ENCODE data around the gene CINP. TPM values are rescaled to one million over a fixed set of nuclear protein-coding genes. Genes with fewer than 3 reads are reported as not detected.
A peak's percentile ranks its signal among the peaks of the same experiment; 100 is the strongest.

Gene CINP
- polyA plus RNA-seq (2012; ENCODE audit: insufficient read length, low read depth), result 26.0 TPM

- TF ChIP-seq TAF1 (IDR thresholded peaks at IDR 0.05; ENCODE audit: borderline replicate concordance, insufficient read depth, low read length) (peak; percentile 68; the same call in 1 of the 2 replicates), POLR2AphosphoS5 (IDR thresholded peaks at IDR 0.05; ENCODE audit: low read depth, low read length) (peak; percentile 57), REST (IDR thresholded peaks at IDR 0.05; ENCODE audit: insufficient read depth in 1 of 2, low read depth in 2 of 2, low read length in 2 of 2) (no peak), FOXP2 (optimal IDR thresholded peaks at IDR 0.05; ENCODE audit: borderline replicate concordance, extremely low read depth, extremely low read length, insufficient read depth) (peak; percentile 47)
Measured at GRCh38 chr14:102362545-102363181, at the start of gene CINP, which contains the start of gene TECPR2. CINP (minus strand) TSS chr14:102362890; CDS start chr14:102362851, 39 bp downstream. TECPR2 (plus strand) TSS chr14:102362941; CDS start chr14:102376722, 13,781 bp downstream.

GRCh38 chr14:102408724-102409123 lies 46.0 kb upstream of the CINP start:
- TF ChIP-seq REST (IDR thresholded peaks at IDR 0.05; ENCODE audit: insufficient read depth in 1 of 2, low read depth in 2 of 2, low read length in 2 of 2), result no peak

- no peak for TF ChIP-seq FOXP2 (optimal IDR thresholded peaks at IDR 0.05; ENCODE audit: borderline replicate concordance, extremely low read depth, extremely low read length, insufficient read depth)
- TF ChIP-seq SIN3A (IDR thresholded peaks at IDR 0.05; ENCODE audit: borderline replicate concordance, insufficient read depth, low read length), result no peak
- TF ChIP-seq REST (IDR thresholded peaks at IDR 0.05; ENCODE audit: insufficient read depth in 1 of 2, low read depth in 2 of 2, low read length in 2 of 2), result no peak
- no peak for TF ChIP-seq TAF1 (IDR thresholded peaks at IDR 0.05; ENCODE audit: borderline replicate concordance, insufficient read depth, low read length)
- TF ChIP-seq POLR2AphosphoS5 (IDR thresholded peaks at IDR 0.05; ENCODE audit: low read depth, low read length), result no peak
Measured at GRCh38 chr14:102407258-102407657, 44.6 kb upstream of the CINP start.

- TF ChIP-seq REST (IDR thresholded peaks at IDR 0.05; ENCODE audit: insufficient read depth in 1 of 2, low read depth in 2 of 2, low read length in 2 of 2) (no peak), FOXP2 (optimal IDR thresholded peaks at IDR 0.05; ENCODE audit: borderline replicate concordance, extremely low read depth, extremely low read length, insufficient read depth) (no peak), POLR2AphosphoS5 (IDR thresholded peaks at IDR 0.05; ENCODE audit: low read depth, low read length) (no peak), SIN3A (IDR thresholded peaks at IDR 0.05; ENCODE audit: borderline replicate concordance, insufficient read depth, low read length) (no peak), TAF1 (IDR thresholded peaks at IDR 0.05; ENCODE audit: borderline replicate concordance, insufficient read depth, low read length) (no peak)
Measured at GRCh38 chr14:102403028-102403427, 40.3 kb upstream of the CINP start.

- TF ChIP-seq POLR2AphosphoS5 (IDR thresholded peaks at IDR 0.05; ENCODE audit: low read depth, low read length) (no peak), SIN3A (IDR thresholded peaks at IDR 0.05; ENCODE audit: borderline replicate concordance, insufficient read depth, low read length) (no peak)
Measured at GRCh38 chr14:102396521-102396920, 33.8 kb upstream of the CINP start.

Measured in PFSK-1 (cell line).